Skeletal muscle cell (primary cell): ENCODE results near the gene RAD54L2.
"Not testable (repeated sequence)": the region's sequence is repeated elsewhere in the genome, so short reads cannot be mapped to it uniquely, and the experiment has no call there.

Experiments used
- DNase-seq: peaks from one replicate; pipeline ENCODE4 v3.0.0-alpha.2; 2010; ENCODE audit warnings: low read depth
- H3K4me3 ChIP-seq: 2 replicates; pipeline ENCODE4 v1.5.1; 2011; ENCODE audit warnings: low read depth, mild to moderate bottlenecking, control low read depth, low read length, moderate library complexity

Gene RAD54L2, protein sequence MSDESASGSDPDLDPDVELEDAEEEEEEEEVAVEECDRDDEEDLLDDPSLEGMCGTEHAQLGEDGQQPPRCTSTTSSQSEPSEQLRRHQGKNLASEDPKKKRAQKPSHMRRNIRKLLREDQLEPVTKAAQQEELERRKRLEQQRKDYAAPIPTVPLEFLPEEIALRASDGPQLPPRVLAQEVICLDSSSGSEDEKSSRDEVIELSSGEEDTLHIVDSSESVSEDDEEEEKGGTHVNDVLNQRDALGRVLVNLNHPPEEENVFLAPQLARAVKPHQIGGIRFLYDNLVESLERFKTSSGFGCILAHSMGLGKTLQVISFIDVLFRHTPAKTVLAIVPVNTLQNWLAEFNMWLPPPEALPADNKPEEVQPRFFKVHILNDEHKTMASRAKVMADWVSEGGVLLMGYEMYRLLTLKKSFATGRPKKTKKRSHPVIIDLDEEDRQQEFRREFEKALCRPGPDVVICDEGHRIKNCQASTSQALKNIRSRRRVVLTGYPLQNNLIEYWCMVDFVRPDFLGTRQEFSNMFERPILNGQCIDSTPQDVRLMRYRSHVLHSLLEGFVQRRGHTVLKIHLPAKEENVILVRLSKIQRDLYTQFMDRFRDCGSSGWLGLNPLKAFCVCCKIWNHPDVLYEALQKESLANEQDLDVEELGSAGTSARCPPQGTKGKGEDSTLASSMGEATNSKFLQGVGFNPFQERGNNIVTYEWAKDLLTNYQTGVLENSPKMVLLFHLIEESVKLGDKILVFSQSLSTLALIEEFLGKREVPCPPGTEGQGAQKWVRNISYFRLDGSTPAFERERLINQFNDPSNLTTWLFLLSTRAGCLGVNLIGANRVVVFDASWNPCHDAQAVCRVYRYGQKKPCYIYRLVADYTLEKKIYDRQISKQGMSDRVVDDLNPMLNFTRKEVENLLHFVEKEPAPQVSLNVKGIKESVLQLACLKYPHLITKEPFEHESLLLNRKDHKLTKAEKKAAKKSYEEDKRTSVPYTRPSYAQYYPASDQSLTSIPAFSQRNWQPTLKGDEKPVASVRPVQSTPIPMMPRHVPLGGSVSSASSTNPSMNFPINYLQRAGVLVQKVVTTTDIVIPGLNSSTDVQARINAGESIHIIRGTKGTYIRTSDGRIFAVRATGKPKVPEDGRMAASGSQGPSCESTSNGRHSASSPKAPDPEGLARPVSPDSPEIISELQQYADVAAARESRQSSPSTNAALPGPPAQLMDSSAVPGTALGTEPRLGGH (N-terminal part only)

DNA sequence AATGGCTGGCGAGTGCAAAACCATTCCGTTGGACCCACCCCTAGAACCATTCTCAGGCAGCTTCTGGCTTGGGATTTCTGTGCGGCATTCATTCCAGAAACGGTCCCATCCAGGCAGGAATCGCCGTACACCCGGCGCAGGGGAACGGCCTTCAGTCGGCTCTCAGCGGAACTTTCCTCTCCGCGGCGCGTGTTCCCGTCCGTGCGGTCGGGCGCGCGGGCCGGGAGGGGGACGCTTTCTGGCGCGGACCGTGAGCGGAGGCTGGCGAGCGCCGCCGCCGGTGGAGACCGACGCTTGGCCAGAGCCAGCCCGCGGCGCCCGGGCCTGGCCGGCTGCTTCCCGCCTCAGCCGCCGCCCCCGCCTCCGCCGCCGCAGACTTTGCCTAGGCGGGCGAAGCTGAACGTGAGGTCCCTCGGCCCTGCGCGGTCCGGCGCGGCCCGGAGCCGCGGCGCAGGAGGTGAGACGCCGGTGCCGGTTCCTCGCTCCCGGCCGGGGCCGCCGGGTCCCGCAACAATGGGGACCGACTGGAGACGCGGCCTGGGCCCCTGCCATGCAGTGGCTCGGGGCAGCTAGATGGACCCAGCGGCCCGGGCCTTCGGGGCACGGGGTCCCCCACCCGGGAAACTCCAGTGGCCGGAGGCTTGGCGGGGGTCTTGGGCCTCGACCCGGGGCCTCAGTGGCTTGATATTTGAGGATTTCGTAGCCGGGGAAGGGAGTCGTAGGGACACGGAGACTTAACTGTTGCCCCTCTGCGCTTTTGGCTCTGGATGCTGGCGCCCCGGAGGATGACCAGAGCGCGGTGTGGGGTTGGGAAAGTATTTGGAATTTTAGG lies at the start of gene RAD54L2:
Gene RAD54L2, plus strand, starts transcription at position 261 of the 832 bp plus-strand sequence. CDS start 51,702 bp downstream, outside the sequence.
- peak; percentile 43 for DNase-seq
- peak within 1 kb of the TSS; percentile 86 for H3K4me3 ChIP-seq

DNA sequence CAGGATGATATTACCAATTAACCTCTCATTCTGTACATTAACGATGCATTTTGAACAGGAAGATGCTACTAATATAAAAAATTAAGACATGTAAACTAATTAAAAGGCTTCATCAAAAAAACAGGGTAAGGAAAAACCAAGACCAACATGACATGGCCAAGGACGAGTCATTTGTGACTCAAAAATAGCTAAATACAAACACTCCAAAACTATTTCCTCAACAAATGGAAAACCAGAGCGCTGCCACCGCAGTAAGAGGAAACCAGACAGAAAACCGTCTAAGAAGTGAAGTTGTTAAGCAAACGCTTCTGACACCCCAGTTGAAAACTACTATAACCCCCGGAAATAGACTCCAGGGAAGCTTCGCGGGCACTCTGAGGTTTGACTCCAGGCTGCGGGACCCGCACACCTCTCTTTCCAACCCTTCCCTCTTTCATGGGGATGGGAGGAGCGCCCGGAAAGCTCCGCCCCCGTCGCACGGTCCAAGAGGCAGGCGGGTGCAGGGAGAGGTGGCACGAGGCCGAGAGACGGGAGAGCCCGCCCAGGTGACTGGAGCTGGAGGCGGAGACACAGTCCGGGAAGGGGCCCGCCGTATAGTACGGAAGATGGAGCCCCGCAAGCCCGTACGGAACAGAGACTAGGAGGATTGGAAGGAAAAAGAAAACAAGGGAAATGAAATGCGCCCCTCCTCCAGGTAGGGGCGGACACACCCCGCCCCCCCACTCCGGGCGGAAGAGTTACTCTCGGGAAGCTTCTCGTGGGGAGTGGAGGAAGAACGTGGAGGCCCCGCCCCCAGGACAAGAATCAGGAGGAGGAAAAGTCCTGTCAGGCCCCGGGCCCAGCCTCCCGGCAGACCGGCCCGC lies 39.4 kb upstream of the RAD54L2 start:
- H3K4me3 ChIP-seq = peak overlapping the region; percentile 77
- peak; percentile 80 for DNase-seq

DNA sequence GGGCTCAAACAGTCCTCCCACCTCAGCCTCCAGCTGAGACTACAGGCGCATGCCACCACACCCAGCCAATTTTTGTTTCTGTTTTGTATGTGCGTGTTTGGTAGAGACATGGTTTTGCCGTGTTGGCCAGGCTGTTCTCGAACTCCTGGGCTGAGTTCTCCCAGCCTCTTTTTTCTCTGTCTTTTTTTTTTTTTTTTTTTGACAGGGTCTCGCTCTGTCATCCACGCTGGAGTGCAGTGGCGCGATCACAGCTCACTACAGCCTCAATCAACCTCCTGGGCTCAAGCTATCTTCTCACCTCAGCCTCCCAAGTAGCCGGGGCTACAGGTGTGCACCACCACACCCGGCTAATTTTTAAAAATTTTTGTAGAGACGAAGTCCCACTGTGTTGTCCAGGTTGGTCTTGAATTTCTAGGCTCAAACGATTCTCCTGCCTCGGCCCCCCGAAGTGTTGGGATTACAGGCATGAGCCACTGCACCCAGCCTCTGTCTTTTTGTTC lies 37.8 kb upstream of the RAD54L2 start:
- DNase-seq = no peak
- peak overlapping the region; percentile 18 for H3K4me3 ChIP-seq

DNA sequence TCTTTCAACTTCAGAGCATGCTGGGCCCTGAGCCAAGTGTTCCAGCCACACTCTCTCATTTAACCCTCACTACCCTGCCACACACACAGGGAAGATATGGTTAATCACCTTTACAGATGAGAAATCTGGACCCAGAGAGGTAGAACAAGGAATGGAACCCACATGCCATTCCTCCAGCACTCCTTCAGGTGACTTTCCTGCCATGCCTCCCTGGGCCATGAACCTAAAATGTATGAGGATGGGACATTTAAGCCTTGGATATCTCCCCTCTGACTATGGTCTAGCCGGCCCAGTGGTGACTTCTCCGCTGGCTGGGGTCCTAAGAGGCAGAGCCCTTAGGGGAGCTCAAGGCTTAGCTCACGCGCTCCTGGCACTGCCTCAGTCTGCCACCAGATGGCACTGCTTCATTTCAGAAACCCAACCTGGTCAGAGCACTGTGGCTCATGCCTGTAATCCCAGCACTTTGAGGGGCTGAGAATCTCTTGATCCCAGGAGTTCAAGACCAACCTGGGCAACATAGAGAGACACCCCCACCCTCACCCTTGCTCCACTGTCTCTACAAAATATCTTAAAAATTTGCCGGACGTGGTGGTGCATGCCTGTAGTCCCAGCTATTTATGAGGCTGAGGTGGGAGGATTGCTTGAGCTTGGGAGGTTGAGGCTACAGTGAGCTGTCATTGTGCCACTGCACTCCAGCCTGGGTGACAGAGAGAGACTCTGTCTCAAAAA lies 36.5 kb upstream of the RAD54L2 start:
- H3K4me3 ChIP-seq = no peak overlapping the region
- DNase-seq = peak; percentile 14

DNA sequence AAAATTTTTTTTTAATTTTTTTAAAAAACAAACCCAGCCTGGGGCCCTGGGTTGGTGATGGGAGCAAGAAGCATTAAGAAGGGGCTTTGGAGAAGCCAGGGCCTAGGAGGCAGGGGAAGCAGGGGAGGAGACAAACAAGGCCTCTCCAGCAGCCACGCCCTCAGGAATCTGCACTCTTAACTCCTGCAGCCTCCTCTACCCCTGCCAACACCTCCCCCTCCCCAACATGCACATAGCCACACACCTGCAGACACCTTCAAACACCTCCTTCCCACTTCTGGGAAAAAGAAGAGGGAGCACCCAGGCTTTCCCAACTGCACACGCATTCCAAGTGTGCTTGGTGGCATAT lies 36.0 kb upstream of the RAD54L2 start:
- no peak overlapping the region for H3K4me3 ChIP-seq
- DNase-seq = no peak

DNA sequence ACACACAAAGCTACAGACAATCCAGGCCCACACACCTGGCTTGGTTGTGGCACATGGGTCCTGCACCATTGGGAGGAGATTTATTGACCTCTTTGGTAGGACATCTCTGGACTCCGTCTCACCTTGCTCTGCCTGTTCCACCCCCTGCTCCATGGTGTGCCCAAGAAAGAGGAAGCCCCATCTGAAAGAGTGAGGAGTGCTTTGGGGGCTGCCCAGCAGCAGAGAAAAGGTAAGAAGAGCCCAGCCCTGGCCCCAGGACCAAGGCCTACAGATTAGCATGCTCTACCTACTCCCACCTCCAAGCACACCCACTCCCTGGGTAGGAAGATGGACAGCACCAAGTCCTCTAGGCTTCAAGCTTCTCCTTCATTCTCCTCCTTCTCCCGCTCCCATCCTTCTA lies 35.5 kb upstream of the RAD54L2 start:
- no peak for DNase-seq
- no peak overlapping the region for H3K4me3 ChIP-seq

DNA sequence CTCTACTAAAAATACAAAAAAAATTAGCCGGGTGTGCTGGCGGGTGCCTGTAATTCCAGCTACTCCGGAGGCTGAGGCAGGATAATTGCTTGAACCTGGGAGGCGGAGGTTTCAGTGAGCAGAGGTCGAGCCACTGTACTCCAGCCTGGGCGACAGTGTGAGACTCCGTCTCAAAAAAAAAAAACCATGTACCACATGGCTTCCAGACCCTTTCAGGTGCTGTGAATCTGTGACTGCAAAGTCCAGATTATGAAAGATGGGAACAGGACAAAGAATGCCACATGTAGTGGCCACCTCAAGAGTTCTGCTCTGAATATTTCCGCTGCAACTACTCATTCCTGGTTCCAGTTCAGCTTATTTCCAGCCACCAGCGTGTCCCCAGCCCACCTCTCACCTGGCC lies 30.3 kb upstream of the RAD54L2 start:
- DNase-seq = no peak
- H3K4me3 ChIP-seq = no peak overlapping the region

DNA sequence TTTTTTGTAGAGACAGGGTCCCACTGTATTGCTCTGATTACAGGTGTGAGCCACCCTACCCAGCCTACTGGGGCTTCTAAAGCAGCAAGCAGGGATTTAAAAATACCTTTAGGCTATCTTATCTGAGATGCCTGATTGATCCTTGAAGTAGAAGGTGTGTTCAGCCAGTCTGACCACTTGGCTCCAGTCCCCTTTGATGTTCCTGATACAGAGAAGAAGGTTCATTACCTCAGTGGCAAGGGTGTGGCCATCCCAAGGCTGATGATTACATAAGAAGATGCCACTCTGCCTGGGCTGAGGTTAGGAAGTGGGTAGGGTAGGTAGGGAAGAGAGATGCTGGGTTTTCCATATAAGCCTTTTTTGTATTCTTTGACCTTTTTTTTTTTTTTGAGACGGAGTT lies 27.5 kb upstream of the RAD54L2 start:
- no peak overlapping the region for H3K4me3 ChIP-seq
- no peak for DNase-seq

DNA sequence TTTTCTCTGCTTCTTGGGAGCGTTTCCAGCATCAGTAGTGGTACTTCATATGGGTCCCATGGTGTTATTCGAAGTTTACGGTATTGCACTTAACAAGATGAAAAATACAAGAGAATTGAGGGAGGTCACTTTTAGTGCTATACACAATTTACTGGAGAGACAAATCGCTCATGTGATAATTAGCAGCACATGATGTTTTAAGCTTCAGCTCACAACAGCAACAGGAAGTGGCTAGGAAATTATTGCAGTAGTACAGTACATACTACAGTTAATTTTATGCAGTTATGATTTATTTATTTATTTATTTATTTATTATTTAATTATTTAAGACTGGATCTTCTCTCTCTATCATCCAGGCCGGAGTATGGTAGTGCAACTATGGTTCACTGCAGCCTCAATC lies 24.3 kb upstream of the RAD54L2 start:
- no peak overlapping the region for H3K4me3 ChIP-seq
- DNase-seq = no peak

DNA sequence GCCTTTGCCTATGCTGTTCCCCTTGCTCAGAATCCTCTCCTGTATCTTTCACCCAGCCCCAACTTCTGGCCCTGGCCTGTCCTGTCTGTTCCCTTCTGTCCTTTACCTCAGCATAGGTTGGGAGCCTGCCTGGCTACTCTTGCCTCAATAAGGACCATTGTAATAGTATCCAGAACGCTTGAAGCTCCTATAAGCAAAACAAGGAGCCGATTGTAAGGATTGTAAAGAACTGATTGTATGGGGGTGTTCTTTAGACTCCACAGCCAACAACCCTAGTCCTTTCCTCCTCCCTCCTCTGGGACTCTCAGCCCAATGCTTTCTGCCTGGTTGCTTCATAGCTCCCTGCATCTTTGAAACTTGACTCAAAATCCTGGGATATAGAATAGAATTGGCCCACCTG lies 18.7 kb upstream of the RAD54L2 start:
- H3K4me3 ChIP-seq = no peak overlapping the region
- DNase-seq = no peak

DNA sequence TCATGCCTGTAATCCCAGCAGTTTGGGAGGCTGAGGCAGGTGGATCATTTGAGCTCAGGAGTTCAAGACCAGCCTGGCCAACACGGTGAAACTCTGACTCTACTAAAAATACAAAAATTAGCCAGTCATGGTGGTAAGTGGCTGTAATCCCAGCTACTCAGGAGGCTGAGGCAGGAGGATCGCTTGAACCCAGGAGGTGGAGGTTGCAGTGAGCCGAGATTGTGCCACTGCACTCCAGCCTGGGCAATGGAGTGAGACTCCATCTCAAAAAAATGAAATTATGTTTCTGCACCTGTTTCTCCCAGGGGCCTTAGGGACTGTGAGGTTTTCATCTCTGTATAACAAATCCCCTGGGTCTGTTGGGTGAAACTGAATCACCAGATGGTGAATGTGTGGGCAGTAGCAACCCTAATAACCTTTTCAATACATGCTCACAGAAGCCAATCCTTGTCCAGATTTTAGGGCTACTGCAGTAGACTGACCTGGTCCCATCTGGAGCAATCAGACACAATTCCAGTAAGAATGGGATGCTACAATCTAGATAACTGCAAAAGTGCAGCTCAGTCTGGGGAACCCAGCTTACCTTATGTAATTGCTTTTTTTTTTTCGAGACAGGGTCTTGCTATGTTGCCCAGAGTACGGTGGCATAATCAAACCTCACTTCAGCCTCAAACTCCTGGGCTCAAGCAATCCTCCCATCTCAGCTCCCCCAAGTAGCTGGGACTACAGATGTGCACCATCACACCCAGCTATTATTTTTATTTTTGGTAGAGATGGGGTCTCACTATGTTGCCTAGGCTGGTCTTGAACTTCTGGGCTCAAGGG lies 17.4 kb upstream of the RAD54L2 start:
- H3K4me3 ChIP-seq, DNase-seq: not testable (repeated sequence)

DNA sequence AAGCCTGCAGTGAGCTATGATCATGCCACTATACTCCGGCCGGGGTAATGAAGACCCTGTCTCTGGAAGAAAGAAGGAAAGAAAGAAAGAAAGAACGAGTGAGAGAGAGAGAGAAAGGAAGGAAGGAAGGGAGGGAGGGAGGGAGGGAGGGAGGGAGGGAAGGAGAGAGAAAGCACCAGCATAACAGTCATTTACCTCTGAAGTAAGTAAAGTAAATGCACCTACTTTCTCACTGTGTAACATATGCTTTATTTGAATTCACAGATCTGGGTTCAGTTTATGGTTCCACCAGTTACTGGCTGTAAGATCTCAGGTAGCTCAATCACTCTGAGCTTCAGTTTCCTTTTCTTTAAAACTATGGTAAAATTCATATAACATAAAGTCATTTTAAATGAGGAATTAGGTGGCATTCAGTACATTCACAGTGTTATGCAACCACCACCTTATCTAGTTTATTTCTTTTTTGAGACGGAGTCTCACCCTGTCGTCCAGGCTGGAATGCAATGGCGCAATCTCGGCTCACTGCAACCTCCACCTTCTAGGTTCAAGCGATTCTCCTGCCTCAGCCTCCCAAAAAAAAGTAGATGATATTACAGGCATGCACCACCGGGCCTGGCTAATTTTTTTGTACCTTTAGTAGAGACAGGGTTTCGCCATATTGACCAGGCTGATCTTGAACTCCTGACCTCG lies 16.1 kb upstream of the RAD54L2 start:
- no peak overlapping the region for H3K4me3 ChIP-seq
- no peak for DNase-seq

DNA sequence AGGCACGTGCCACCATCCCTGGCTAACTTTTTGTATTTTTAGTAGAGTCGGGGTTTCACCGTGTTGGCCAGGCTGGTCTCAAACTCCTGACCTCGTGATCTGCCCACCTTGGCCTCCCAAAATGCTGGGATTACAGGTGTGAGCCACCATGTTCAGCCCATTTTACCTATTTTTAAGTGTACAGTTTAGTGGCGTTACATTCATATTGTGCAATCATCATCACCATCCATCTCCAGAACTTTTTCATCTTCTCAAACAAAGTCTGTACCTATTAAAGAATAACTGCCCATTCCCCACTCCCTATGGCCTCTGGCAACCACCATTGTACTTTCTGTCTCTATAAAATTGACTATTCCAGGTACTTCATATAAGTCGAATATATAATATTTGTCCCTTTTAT lies 13.6 kb upstream of the RAD54L2 start:
- DNase-seq, H3K4me3 ChIP-seq: not testable (repeated sequence)

DNA sequence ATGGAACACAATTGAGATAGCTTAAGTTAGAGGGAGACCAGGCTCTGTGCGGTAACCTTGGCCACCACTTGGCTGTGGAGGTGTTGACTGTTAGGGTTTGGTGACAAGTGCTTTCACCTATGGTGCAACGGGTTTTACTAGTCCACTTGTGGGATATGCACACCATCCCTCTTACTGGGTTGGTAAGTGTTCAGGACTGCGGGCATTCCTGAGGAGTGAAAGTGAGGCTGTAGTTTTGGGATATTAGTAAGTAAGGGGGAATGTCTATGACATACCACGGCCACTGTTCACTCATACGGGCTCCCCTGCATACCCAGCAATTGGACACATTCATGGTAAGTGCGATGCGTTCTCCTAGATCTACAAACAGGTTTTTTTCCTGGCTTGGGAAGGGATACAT lies 8.0 kb upstream of the RAD54L2 start:
- no peak overlapping the region for H3K4me3 ChIP-seq
- no peak for DNase-seq

DNA sequence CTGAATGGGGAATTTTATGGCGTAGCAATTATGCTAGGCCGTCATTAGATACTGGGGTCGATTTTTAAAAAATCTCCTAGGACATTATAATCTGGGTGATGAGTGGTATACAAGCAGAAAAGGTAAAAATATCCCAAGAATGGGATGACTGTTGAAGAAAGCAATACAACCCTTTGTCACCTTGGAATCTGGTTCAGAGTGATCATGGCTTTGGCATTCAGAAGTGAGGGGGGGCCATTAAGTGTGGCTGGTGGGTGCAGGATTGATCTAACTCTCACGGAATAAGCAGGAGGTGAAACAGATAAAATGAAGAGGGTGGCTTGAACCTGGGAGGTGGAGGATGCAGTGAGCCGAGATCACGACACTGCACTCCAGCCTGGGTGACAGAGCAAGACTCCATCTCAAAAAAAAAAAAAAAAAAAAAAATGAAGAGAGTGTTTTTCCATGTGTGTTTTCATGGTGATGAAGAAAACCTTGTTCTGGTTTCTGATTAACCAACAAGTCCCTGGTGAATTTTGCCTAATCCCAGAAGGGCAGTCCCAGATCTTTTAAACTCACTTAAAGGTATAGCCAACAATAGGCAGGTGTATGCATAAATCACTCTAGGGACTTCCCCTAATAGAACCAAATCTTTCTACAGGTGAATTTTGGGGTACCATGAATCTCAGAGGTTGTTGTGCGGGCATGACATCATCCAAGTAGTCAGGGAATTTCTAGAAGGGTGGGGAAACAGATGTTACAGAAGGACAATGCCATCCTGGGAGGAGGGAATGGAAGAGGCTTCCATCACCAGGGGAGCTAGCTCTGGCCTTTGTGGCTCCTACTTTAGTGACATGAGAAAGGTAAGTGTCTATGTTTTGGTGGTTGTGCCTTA lies 3.1 kb upstream of the RAD54L2 start:
- no peak overlapping the region for H3K4me3 ChIP-seq
- DNase-seq = no peak
